Esophagus muscularis mucosa (tissue), 3 donors: ENCODE results near the gene SRRM3.

Source experiments
- POLR2A ChIP-seq: fragments of 450-650 bp; IDR thresholded peaks from one replicate; pipeline ENCODE4 v1.6.1; 2017; ENCODE audit warnings: antibody characterized with exemption, moderate library complexity, mild to moderate bottlenecking, low read depth
- TF ChIP-seq, protein P1 (sequence below), 3 experiments: fragments of 200-600 bp in 2 of 3; fragments of 450-650 bp in 1 of 3; sonication (generic) in 2 of 3; IDR thresholded peaks; one replicate each; pipeline ENCODE4 v1.5.1; 2017 to 2019; ENCODE audit warnings: antibody characterized with exemption in 3 of 3, mild to moderate bottlenecking in 2 of 3, moderate library complexity in 1 of 3

DNA sequence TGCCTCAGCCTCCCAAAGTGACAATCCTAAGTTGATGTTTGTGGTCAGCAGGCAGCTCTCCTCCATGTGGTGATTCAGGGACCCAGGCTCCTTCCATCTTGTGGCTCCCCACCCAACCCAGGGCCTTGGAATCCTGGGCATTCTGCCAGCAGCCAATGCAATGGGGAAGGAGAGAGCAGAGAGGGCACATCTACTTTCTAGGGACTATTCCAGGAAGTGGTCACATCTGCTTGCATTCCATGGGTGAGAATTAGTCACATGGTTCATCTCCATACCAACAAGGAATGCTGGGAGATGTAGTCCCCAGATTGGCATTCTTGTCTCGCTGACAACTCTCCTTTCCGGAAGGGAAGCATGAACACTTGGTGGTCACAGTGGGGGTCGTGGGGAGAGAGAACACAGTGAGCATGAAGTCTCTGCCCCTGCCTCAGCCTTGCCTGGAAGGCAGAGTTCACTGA, 9.9 kb upstream of the SRRM3 start:
- TF ChIP-seq, protein P1, sequence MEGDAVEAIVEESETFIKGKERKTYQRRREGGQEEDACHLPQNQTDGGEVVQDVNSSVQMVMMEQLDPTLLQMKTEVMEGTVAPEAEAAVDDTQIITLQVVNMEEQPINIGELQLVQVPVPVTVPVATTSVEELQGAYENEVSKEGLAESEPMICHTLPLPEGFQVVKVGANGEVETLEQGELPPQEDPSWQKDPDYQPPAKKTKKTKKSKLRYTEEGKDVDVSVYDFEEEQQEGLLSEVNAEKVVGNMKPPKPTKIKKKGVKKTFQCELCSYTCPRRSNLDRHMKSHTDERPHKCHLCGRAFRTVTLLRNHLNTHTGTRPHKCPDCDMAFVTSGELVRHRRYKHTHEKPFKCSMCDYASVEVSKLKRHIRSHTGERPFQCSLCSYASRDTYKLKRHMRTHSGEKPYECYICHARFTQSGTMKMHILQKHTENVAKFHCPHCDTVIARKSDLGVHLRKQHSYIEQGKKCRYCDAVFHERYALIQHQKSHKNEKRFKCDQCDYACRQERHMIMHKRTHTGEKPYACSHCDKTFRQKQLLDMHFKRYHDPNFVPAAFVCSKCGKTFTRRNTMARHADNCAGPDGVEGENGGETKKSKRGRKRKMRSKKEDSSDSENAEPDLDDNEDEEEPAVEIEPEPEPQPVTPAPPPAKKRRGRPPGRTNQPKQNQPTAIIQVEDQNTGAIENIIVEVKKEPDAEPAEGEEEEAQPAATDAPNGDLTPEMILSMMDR (IDR thresholded peaks at IDR 0.05), result no peak
- TF ChIP-seq POLR2A, result no peak
